Osteoblast (primary cell): ENCODE data around the gene MSH3. TPM values are rescaled to one million over a fixed set of nuclear protein-coding genes. Genes with fewer than 3 reads are reported as not detected.

Experiments
- DNase-seq: peaks from one replicate; pipeline ENCODE4 v3.0.0; 2011; ENCODE audit warnings: low spot score, mixed read lengths; ENCODE audit not compliant: insufficient read length; ENCODE audit errors: missing footprints
- H2AFZ ChIP-seq: 2 replicates; pipeline ENCODE4 v1.6.0; 2011; ENCODE audit warnings: mild to moderate bottlenecking, low read length
- H3K27ac ChIP-seq: 2 replicates; pipeline ENCODE4 v1.5.1; 2011; ENCODE audit warnings: mild to moderate bottlenecking, low read depth, low read length, moderate library complexity
- H3K27me3 ChIP-seq: 2 replicates; pipeline ENCODE4 v1.6.0; 2012; ENCODE audit warnings: mild to moderate bottlenecking, control low read depth, inconsistent platforms, low read length, moderate library complexity; ENCODE audit not compliant: insufficient read depth
- H3K36me3 ChIP-seq: 2 replicates; pipeline ENCODE4 v1.5.1; 2011; ENCODE audit warnings: mild to moderate bottlenecking, low read length, control low read depth, moderate library complexity; ENCODE audit not compliant: insufficient read depth
- H3K4me1 ChIP-seq: 2 replicates; pipeline ENCODE4 v1.5.1; 2011; ENCODE audit warnings: mild to moderate bottlenecking, low read length, control low read depth, moderate library complexity; ENCODE audit not compliant: insufficient read depth
- H3K4me2 ChIP-seq: 2 replicates; pipeline ENCODE4 v1.6.0; 2011; ENCODE audit warnings: mild to moderate bottlenecking, low read length; ENCODE audit not compliant: insufficient read depth
- H3K4me3 ChIP-seq: fragments of 200-600 bp; sonication (generic); 3 replicates; pipeline ENCODE4 v1.5.1; 2012; ENCODE audit warnings: mild to moderate bottlenecking, low read length, inconsistent platforms; ENCODE audit not compliant: insufficient read depth
- H3K79me2 ChIP-seq: 2 replicates; pipeline ENCODE4 v1.6.0; 2012; ENCODE audit warnings: mild to moderate bottlenecking, low read length, control low read depth, inconsistent platforms; ENCODE audit not compliant: insufficient read depth
- H3K9me3 ChIP-seq: 2 replicates; pipeline ENCODE4 v1.5.1; 2011; ENCODE audit warnings: low read depth, low read length, control low read depth
- H4K20me1 ChIP-seq: 2 replicates; pipeline ENCODE4 v1.6.0; 2012; ENCODE audit warnings: mild to moderate bottlenecking, low read length, control low read depth; ENCODE audit not compliant: insufficient read depth
- CTCF ChIP-seq: IDR thresholded peaks from 2 replicates; pipeline ENCODE4 v1.5.1; 2011; ENCODE audit warnings: mild to moderate bottlenecking, low read depth, low read length, moderate library complexity; ENCODE audit errors: extremely low read depth
- total RNA-seq: library from RNA; depleted of rRNA; stranded (reverse); fragments of >200 nt; gene quantifications from 2 replicates; pipeline ENCODE4 v1.2.3, GENCODE V29; 2012

MSH3 gene
- total RNA-seq, 1 donor, result 21.7 TPM

GRCh38 chr5:80790698-80791097, 136.2 kb downstream of the MSH3 start:
- TF ChIP-seq CTCF, result no peak
- Histone ChIP-seq H3K4me2 (no peak overlapping the region), H3K4me3 (no peak overlapping the region), H4K20me1 (no peaks in the 10 kb centered on the region), H3K79me2 (no peaks in the 10 kb centered on the region), H3K27ac (no peak overlapping the region), H3K36me3 (peaks cover 27% of the 10 kb centered on the region), H3K4me1 (no peaks in the 10 kb centered on the region), H3K27me3 (no peaks in the 10 kb centered on the region), H3K9me3 (no peaks in the 10 kb centered on the region), H2AFZ (no peak overlapping the region)
- DNase-seq, result no peak

- Histone ChIP-seq H4K20me1 (no peaks in the 10 kb centered on the region), H3K4me1 (no peaks in the 10 kb centered on the region), H3K79me2 (no peaks in the 10 kb centered on the region), H3K27me3 (no peaks in the 10 kb centered on the region), H3K9me3 (no peaks in the 10 kb centered on the region), H2AFZ (no peak overlapping the region), H3K4me2 (no peak overlapping the region), H3K36me3 (peaks cover 27% of the 10 kb centered on the region), H3K27ac (no peak overlapping the region), H3K4me3 (no peak overlapping the region)
- DNase-seq, result peak; percentile 6
- no peak for TF ChIP-seq CTCF
These were observed 138.9 kb downstream of the MSH3 start for GRCh38 chr5:80793354-80793753.

- no peak overlapping the region for H3K27ac ChIP-seq
- no peak overlapping the region for H2AFZ ChIP-seq
- no peak overlapping the region for H3K4me2 ChIP-seq
- H3K9me3 ChIP-seq, result no peaks in the 10 kb centered on the region
- H3K79me2 ChIP-seq, result no peaks in the 10 kb centered on the region
- no peak overlapping the region for H3K4me3 ChIP-seq
- DNase-seq, result no peak
- no peaks in the 10 kb centered on the region for H3K4me1 ChIP-seq
- H4K20me1 ChIP-seq, result no peaks in the 10 kb centered on the region
- no peaks in the 10 kb centered on the region for H3K27me3 ChIP-seq
- TF ChIP-seq CTCF, result no peak
- peaks cover 24% of the 10 kb centered on the region for H3K36me3 ChIP-seq
These were observed 142.4 kb downstream of the MSH3 start for GRCh38 chr5:80796846-80797245.

GRCh38 chr5:80797428-80798024, 143.1 kb downstream of the MSH3 start:
- Histone ChIP-seq H3K36me3 (peaks cover 24% of the 10 kb centered on the region), H3K4me2 (no peak overlapping the region), H3K9me3 (no peaks in the 10 kb centered on the region), H3K79me2 (no peaks in the 10 kb centered on the region), H3K27me3 (no peaks in the 10 kb centered on the region), H4K20me1 (no peaks in the 10 kb centered on the region), H3K27ac (no peak overlapping the region), H3K4me3 (no peak overlapping the region), H3K4me1 (no peaks in the 10 kb centered on the region), H2AFZ (no peak overlapping the region)
- DNase-seq, result peak; percentile 31
- no peak for TF ChIP-seq CTCF
